Activated naive CD8-positive, alpha-beta T cell (primary cell): ENCODE data around the gene C13orf46.

Source experiments
- H3K27ac Mint-ChIP-seq: one replicate; pipeline ENCODE4 v1.8.0; 2021; ENCODE audit warnings: mixed read lengths
- H3K27me3 Mint-ChIP-seq: one replicate; pipeline ENCODE4 v1.8.0; 2021; ENCODE audit warnings: mixed read lengths
- H3K36me3 Mint-ChIP-seq: one replicate; pipeline ENCODE4 v1.8.0; 2021; ENCODE audit warnings: mixed read lengths
- H3K4me1 Mint-ChIP-seq: one replicate; pipeline ENCODE4 v1.8.0; 2021; ENCODE audit warnings: low read depth, mixed read lengths
- H3K4me3 Mint-ChIP-seq: one replicate; pipeline ENCODE4 v1.8.0; 2021; ENCODE audit warnings: mild to moderate bottlenecking, mixed read lengths
- H3K9me3 Mint-ChIP-seq: one replicate; pipeline ENCODE4 v1.8.0; 2021; ENCODE audit warnings: low read depth, mixed read lengths

Gene C13orf46

GRCh38 chr13:113937073-113937472 lies 36.8 kb downstream of the C13orf46 start:
- H3K4me1 Mint-ChIP-seq: no peaks in the 10 kb centered on the region
- H3K9me3 Mint-ChIP-seq: no peaks in the 10 kb centered on the region
- H3K36me3 Mint-ChIP-seq: no peaks in the 10 kb centered on the region
- no peak overlapping the region for H3K4me3 Mint-ChIP-seq
- no peak overlapping the region for H3K27ac Mint-ChIP-seq
- no peaks in the 10 kb centered on the region for H3K27me3 Mint-ChIP-seq

GRCh38 chr13:113936166-113936965 lies 37.5 kb downstream of the C13orf46 start:
- Mint-ChIP-seq H3K27ac (no peak overlapping the region), H3K36me3 (no peaks in the 10 kb centered on the region), H3K4me3 (no peak overlapping the region), H3K9me3 (no peaks in the 10 kb centered on the region), H3K27me3 (no peaks in the 10 kb centered on the region), H3K4me1 (peaks cover 2% of the 10 kb centered on the region)

- no peak overlapping the region for H3K4me3 Mint-ChIP-seq
- H3K27ac Mint-ChIP-seq: no peak overlapping the region
- H3K27me3 Mint-ChIP-seq: no peaks in the 10 kb centered on the region
- no peaks in the 10 kb centered on the region for H3K9me3 Mint-ChIP-seq
- H3K36me3 Mint-ChIP-seq: no peaks in the 10 kb centered on the region
- H3K4me1 Mint-ChIP-seq: peaks cover 5% of the 10 kb centered on the region
These were observed 38.7 kb downstream of the C13orf46 start for GRCh38 chr13:113935001-113935844.

GRCh38 chr13:113934576-113934975 lies 39.3 kb downstream of the C13orf46 start:
- Mint-ChIP-seq H3K36me3 (no peaks in the 10 kb centered on the region), H3K27ac (no peak overlapping the region), H3K4me1 (peaks cover 5% of the 10 kb centered on the region), H3K27me3 (no peaks in the 10 kb centered on the region), H3K9me3 (no peaks in the 10 kb centered on the region), H3K4me3 (no peak overlapping the region)

GRCh38 chr13:113933901-113934300 lies 40.0 kb downstream of the C13orf46 start:
- H3K36me3 Mint-ChIP-seq: no peaks in the 10 kb centered on the region
- H3K4me1 Mint-ChIP-seq: peaks cover 5% of the 10 kb centered on the region
- no peak overlapping the region for H3K27ac Mint-ChIP-seq
- H3K4me3 Mint-ChIP-seq: no peak overlapping the region
- H3K27me3 Mint-ChIP-seq: no peaks in the 10 kb centered on the region
- no peaks in the 10 kb centered on the region for H3K9me3 Mint-ChIP-seq

GRCh38 chr13:113931841-113932459 lies 41.9 kb downstream of the C13orf46 start:
- H3K4me3 Mint-ChIP-seq: no peak overlapping the region
- H3K27me3 Mint-ChIP-seq: no peaks in the 10 kb centered on the region
- H3K9me3 Mint-ChIP-seq: no peaks in the 10 kb centered on the region
- no peaks in the 10 kb centered on the region for H3K36me3 Mint-ChIP-seq
- H3K4me1 Mint-ChIP-seq: peaks cover 5% of the 10 kb centered on the region
- no peak overlapping the region for H3K27ac Mint-ChIP-seq

- no peaks in the 10 kb centered on the region for H3K27me3 Mint-ChIP-seq
- H3K27ac Mint-ChIP-seq: no peak overlapping the region
- H3K9me3 Mint-ChIP-seq: no peaks in the 10 kb centered on the region
- H3K4me3 Mint-ChIP-seq: no peak overlapping the region
- no peaks in the 10 kb centered on the region for H3K36me3 Mint-ChIP-seq
- H3K4me1 Mint-ChIP-seq: peaks cover 5% of the 10 kb centered on the region
These were observed 42.9 kb downstream of the C13orf46 start for GRCh38 chr13:113930671-113931637.

- H3K4me3 Mint-ChIP-seq: no peak overlapping the region
- H3K9me3 Mint-ChIP-seq: no peaks in the 10 kb centered on the region
- peaks cover 5% of the 10 kb centered on the region for H3K4me1 Mint-ChIP-seq
- H3K27me3 Mint-ChIP-seq: no peaks in the 10 kb centered on the region
- no peak overlapping the region for H3K27ac Mint-ChIP-seq
- H3K36me3 Mint-ChIP-seq: no peaks in the 10 kb centered on the region
These were observed 44.0 kb downstream of the C13orf46 start for GRCh38 chr13:113929628-113930615.

- Mint-ChIP-seq H3K9me3 (no peaks in the 10 kb centered on the region), H3K36me3 (no peaks in the 10 kb centered on the region), H3K4me1 (peaks cover 5% of the 10 kb centered on the region), H3K4me3 (no peak overlapping the region), H3K27ac (no peak overlapping the region), H3K27me3 (no peaks in the 10 kb centered on the region)
These were observed 44.9 kb downstream of the C13orf46 start for GRCh38 chr13:113928685-113929627.

- Mint-ChIP-seq H3K4me3 (no peak overlapping the region), H3K27ac (no peak overlapping the region), H3K36me3 (no peaks in the 10 kb centered on the region), H3K27me3 (no peaks in the 10 kb centered on the region), H3K9me3 (no peaks in the 10 kb centered on the region), H3K4me1 (peaks cover 5% of the 10 kb centered on the region)
These were observed 46.0 kb downstream of the C13orf46 start for GRCh38 chr13:113927661-113928581.

- Mint-ChIP-seq H3K27me3 (no peaks in the 10 kb centered on the region), H3K4me3 (no peak overlapping the region), H3K36me3 (no peaks in the 10 kb centered on the region), H3K9me3 (no peaks in the 10 kb centered on the region), H3K4me1 (peaks cover 5% of the 10 kb centered on the region), H3K27ac (no peak overlapping the region)
These were observed 46.8 kb downstream of the C13orf46 start for GRCh38 chr13:113926951-113927660.
